ENCODE results near the gene C19orf33. TPM values are rescaled to one million over a fixed set of nuclear protein-coding genes. Genes with fewer than 3 reads are reported as not detected.

The C19orf33 gene
- total RNA-seq, 1 experiment from 2014 or later: 135 TPM

DNA sequence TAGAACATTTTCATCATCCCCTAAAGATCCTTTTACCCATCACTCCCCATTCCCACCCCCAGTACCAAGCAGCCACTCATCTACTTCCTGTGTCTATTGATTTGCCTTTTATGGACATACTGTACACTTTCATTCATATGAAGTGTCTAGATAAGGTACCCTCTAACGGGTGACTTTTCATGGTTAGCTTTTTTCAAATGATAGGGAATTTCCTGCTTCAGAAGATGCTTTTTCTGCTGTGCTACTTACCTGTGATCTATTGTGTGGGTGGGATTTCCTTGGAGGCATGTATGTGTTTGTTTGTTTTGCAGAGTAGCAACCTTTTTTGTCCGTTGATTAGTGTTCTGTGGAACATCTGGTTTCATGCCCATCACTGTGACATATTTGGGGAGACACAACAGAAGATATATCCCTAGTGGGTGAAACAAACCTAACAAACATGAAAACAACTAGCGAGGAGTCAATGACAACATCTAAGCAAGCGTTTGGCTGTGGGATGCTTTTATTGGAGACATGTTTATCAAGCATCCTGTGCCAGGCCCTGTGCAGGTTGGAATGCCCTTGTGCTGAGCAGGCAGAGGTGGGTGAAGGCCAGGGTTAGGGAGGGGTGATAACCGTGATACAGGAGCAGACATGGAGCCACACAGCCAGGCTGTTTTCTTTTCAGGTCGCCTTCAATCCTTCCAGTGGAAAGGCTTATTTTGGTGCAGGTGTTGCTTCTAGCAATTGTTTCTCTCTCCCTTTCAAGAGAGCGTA, 22.1 kb upstream of the C19orf33 start:
- CTCF ChIA-PET: no interaction called here
- POLR2A ChIA-PET: no interaction called here
- no peak for ATAC-seq

DNA sequence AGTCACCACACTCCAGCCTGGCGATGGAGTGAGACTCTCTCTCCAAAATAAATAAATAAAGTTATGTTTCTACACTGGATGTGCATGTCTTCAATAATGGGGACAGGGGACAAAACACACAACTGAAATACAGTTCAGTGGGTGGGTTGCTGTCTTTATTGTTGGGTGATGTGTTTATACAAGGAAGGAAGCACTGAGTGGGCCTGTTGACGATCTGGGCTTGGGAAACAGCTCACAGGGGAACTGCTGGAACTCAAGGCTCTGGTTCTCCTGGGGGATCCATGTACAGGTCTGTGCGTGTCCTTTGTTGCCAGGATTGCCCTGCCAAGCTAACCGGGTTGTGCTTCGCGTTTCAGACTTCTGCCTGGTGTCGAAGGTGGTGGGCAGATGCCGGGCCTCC, 20.8 kb upstream of the C19orf33 start:
- CTCF ChIA-PET: no interaction called here
- H3K36me3 ChIP-seq (ENCODE audit: control insufficient read depth in 1 of 2, insufficient read depth in 2 of 2, low read length in 2 of 2): peaks cover 34 to 47% of the 10 kb centered on the region in 2 experiments; a peak in 3 of 4 replicates
- peaks cover 74% of the 10 kb centered on the region for H3K79me2 ChIP-seq (ENCODE audit: insufficient read depth, low read length)
- TF ChIP-seq, protein P1, sequence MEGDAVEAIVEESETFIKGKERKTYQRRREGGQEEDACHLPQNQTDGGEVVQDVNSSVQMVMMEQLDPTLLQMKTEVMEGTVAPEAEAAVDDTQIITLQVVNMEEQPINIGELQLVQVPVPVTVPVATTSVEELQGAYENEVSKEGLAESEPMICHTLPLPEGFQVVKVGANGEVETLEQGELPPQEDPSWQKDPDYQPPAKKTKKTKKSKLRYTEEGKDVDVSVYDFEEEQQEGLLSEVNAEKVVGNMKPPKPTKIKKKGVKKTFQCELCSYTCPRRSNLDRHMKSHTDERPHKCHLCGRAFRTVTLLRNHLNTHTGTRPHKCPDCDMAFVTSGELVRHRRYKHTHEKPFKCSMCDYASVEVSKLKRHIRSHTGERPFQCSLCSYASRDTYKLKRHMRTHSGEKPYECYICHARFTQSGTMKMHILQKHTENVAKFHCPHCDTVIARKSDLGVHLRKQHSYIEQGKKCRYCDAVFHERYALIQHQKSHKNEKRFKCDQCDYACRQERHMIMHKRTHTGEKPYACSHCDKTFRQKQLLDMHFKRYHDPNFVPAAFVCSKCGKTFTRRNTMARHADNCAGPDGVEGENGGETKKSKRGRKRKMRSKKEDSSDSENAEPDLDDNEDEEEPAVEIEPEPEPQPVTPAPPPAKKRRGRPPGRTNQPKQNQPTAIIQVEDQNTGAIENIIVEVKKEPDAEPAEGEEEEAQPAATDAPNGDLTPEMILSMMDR (IDR thresholded peaks at IDR 0.05 in 2 of 3, conservative IDR thresholded peaks at IDR 0.05 in 1 of 3; ENCODE audit: borderline replicate concordance in 1 of 3, insufficient read depth in 1 of 3, low read depth in 2 of 3, low read length in 2 of 3): no peak
- TF ChIP-seq EZH2 (IDR thresholded peaks at IDR 0.05) (no peak), SIN3A (IDR thresholded peaks at IDR 0.05; ENCODE audit: low read depth) (no peak), YY1 (IDR thresholded peaks at IDR 0.05; ENCODE audit: extremely low read depth, insufficient replicate concordance, low read depth, low read length) (no peak), EGR1 (IDR thresholded peaks at IDR 0.05; ENCODE audit: low read depth) (no peak), SP1 (IDR thresholded peaks at IDR 0.05; ENCODE audit: low read depth) (no peak), RAD21 (IDR thresholded peaks at IDR 0.05; ENCODE audit: low read depth) (no peak), ELF1 (IDR thresholded peaks at IDR 0.05; ENCODE audit: borderline replicate concordance, low read depth) (no peak), POLR2A (IDR thresholded peaks at IDR 0.05; ENCODE audit: borderline replicate concordance, extremely low read depth, insufficient read depth, insufficient read length) (no peak), CEBPB (IDR thresholded peaks at IDR 0.05; ENCODE audit: low read depth) (no peak), EZH2phosphoT487 (IDR thresholded peaks at IDR 0.05; ENCODE audit: borderline replicate concordance) (no peak), POLR2AphosphoS5 (IDR thresholded peaks at IDR 0.05; ENCODE audit: low read depth, low read length) (no peak)
- TF ChIP-seq, protein P2, sequence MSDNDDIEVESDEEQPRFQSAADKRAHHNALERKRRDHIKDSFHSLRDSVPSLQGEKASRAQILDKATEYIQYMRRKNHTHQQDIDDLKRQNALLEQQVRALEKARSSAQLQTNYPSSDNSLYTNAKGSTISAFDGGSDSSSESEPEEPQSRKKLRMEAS (IDR thresholded peaks at IDR 0.05): no peak
- TF ChIP-seq, protein P3, sequence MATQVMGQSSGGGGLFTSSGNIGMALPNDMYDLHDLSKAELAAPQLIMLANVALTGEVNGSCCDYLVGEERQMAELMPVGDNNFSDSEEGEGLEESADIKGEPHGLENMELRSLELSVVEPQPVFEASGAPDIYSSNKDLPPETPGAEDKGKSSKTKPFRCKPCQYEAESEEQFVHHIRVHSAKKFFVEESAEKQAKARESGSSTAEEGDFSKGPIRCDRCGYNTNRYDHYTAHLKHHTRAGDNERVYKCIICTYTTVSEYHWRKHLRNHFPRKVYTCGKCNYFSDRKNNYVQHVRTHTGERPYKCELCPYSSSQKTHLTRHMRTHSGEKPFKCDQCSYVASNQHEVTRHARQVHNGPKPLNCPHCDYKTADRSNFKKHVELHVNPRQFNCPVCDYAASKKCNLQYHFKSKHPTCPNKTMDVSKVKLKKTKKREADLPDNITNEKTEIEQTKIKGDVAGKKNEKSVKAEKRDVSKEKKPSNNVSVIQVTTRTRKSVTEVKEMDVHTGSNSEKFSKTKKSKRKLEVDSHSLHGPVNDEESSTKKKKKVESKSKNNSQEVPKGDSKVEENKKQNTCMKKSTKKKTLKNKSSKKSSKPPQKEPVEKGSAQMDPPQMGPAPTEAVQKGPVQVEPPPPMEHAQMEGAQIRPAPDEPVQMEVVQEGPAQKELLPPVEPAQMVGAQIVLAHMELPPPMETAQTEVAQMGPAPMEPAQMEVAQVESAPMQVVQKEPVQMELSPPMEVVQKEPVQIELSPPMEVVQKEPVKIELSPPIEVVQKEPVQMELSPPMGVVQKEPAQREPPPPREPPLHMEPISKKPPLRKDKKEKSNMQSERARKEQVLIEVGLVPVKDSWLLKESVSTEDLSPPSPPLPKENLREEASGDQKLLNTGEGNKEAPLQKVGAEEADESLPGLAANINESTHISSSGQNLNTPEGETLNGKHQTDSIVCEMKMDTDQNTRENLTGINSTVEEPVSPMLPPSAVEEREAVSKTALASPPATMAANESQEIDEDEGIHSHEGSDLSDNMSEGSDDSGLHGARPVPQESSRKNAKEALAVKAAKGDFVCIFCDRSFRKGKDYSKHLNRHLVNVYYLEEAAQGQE (IDR thresholded peaks at IDR 0.05; ENCODE audit: low read depth): no peak

More for the DNA sequence above, 22.1 kb upstream of the C19orf33 start:
- intact Hi-C loops (cut with micrococcal nuclease): no loop called here
- H3K27me3 ChIP-seq (ENCODE audit: insufficient read depth, low read length): no peaks in the 10 kb centered on the region
- H3K27ac ChIP-seq (ENCODE audit: low read depth, low read length): no peak overlapping the region
- H3K9me3 ChIP-seq (ENCODE audit: control insufficient read depth in 1 of 2, insufficient read depth in 1 of 2, low read depth in 1 of 2, low read length in 2 of 2): no peaks in the 10 kb centered on the region
- H2AFZ ChIP-seq (ENCODE audit: low read depth, low read length, poor library complexity, severe bottlenecking): no peak overlapping the region
- peaks cover 4 to 20% of the 10 kb centered on the region in 2 experiments; a peak in 3 of 4 replicates for H3K4me1 ChIP-seq (ENCODE audit: control insufficient read depth in 1 of 2, insufficient read depth in 2 of 2, low read length in 2 of 2)
- no peak overlapping the region for H3K9ac ChIP-seq (ENCODE audit: low read length)
- RAD21 ChIA-PET (ENCODE audit: low non-redundant PET in 1 of 2, low total read pairs in 2 of 2, uncharacterized antibody in 2 of 2, unreplicated experiment in 2 of 2): no interaction called here
- H3K79me2 ChIP-seq (ENCODE audit: insufficient read depth, low read length): peaks cover 86% of the 10 kb centered on the region
- TF ChIP-seq ZNF274 (IDR thresholded peaks at IDR 0.05; ENCODE audit: low read depth, low read length) (no peak), SRF (IDR thresholded peaks at IDR 0.05; ENCODE audit: low read depth) (peak; percentile 36; the same call in 1 of the 2 replicates)
- no peak for DNase-seq (ENCODE audit: low read depth, low spot score)
- no TSS peak for BruUV-seq (replicated peaks)
- H3K4me3 ChIP-seq (replicated peaks in 1 of 2; ENCODE audit: low read depth in 1 of 2, low read length in 2 of 2): no peak overlapping the region
- H4K20me1 ChIP-seq (ENCODE audit: insufficient read depth): peaks cover 15% of the 10 kb centered on the region; the same call in 1 of the 2 replicates
- no peak overlapping the region for H3K4me2 ChIP-seq (ENCODE audit: low read length)
- peaks cover 26 to 41% of the 10 kb centered on the region in 2 experiments; a peak in 3 of 4 replicates for H3K36me3 ChIP-seq (ENCODE audit: control insufficient read depth in 1 of 2, insufficient read depth in 2 of 2, low read length in 2 of 2)
- H3K9me2 ChIP-seq (ENCODE audit: insufficient read depth): no peaks in the 10 kb centered on the region

More for the DNA sequence above, 20.8 kb upstream of the C19orf33 start:
- H2AFZ ChIP-seq (ENCODE audit: low read depth, low read length, poor library complexity, severe bottlenecking): no peak overlapping the region
- H3K9me2 ChIP-seq (ENCODE audit: insufficient read depth): no peaks in the 10 kb centered on the region
- peaks cover 0 to 11% of the 10 kb centered on the region in 2 experiments; a peak in 1 of 4 replicates for H3K4me1 ChIP-seq (ENCODE audit: control insufficient read depth in 1 of 2, insufficient read depth in 2 of 2, low read length in 2 of 2)
- H3K27me3 ChIP-seq (ENCODE audit: insufficient read depth, low read length): no peaks in the 10 kb centered on the region
- no TSS peak for BruUV-seq (replicated peaks)
- DNase-seq (ENCODE audit: low read depth, low spot score) (no peak), ATAC-seq (no peak)
- no peak overlapping the region for H3K4me3 ChIP-seq (replicated peaks in 1 of 2; ENCODE audit: low read depth in 1 of 2, low read length in 2 of 2)
- H3K9me3 ChIP-seq (ENCODE audit: control insufficient read depth in 1 of 2, insufficient read depth in 1 of 2, low read depth in 1 of 2, low read length in 2 of 2): no peaks in the 10 kb centered on the region
- ChIA-PET POLR2A (no interaction called here), RAD21 (ENCODE audit: low non-redundant PET in 1 of 2, low total read pairs in 2 of 2, uncharacterized antibody in 2 of 2, unreplicated experiment in 2 of 2) (interaction anchor here in 1 of 2 experiments (0.6 kb wide), 1 partner anchor 28 kb away, joined by 4 read pairs; no protein-coding TSS in a partner anchor)
- no peak overlapping the region for H3K4me2 ChIP-seq (ENCODE audit: low read length)
- intact Hi-C loops (cut with micrococcal nuclease): no loop called here
- H3K27ac ChIP-seq (ENCODE audit: low read depth, low read length): no peak overlapping the region
- no peak overlapping the region for H3K9ac ChIP-seq (ENCODE audit: low read length)
- H4K20me1 ChIP-seq (ENCODE audit: insufficient read depth): peaks cover 4% of the 10 kb centered on the region; the same call in 1 of the 2 replicates
